Panc1 (cell line): ENCODE data around the gene THSD7A. TPM values are rescaled to one million over a fixed set of nuclear protein-coding genes. Genes with fewer than 3 reads are reported as not detected.

Experiments
- ATAC-seq: fragments of 200-7000 bp; cut with Tn5 transposase; 2 replicates; pipeline ENCODE4 v1.9.1; 2020; ENCODE audit warnings: mild to moderate bottlenecking, moderate library complexity
- BruUV-seq: library from RNA; stranded (reverse); fragments of 400-500 nt; replicated peaks from 2 replicates; lab custom pipeline; 2021; lab: Mats Ljungman, UMichigan
- CTCF ChIA-PET: fragments of 300-600 bp; sonication (Branson Sonifier 250); formaldehyde crosslinking; loops from one replicate; lab custom pipeline; 2022; ENCODE audit warnings: antibody characterized with exemption; lab: Charles Lee
- POLR2A ChIA-PET: fragments of 300-600 bp; sonication (Branson Sonifier 250); formaldehyde crosslinking; loops from one replicate; lab custom pipeline; 2022; ENCODE audit warnings: antibody characterized with exemption; lab: Charles Lee
- DNase-seq: peaks from one replicate; pipeline ENCODE4 v3.0.0-alpha.2; 2010; ENCODE audit warnings: low read depth, low spot score
- H3K27ac ChIP-seq: 2 replicates; pipeline ENCODE4 v1.5.1; 2011; ENCODE audit warnings: mild to moderate bottlenecking, low read length, inconsistent platforms
- H3K27me3 ChIP-seq: fragments of 200-500 bp; sonication (Bioruptor generic); 2 replicates; pipeline ENCODE4 v1.6.0; 2014; ENCODE audit warnings: low read length, inconsistent platforms; ENCODE audit not compliant: control insufficient read depth, insufficient read depth
- H3K36me3 ChIP-seq: fragments of 200-500 bp; sonication (Bioruptor generic); 2 replicates; pipeline ENCODE4 v1.5.1; 2014; ENCODE audit warnings: inconsistent platforms, mild to moderate bottlenecking, low read length, moderate library complexity; ENCODE audit not compliant: control insufficient read depth, insufficient read depth
- H3K4me1 ChIP-seq: 2 replicates; pipeline ENCODE4 v1.5.1; 2011; ENCODE audit warnings: inconsistent platforms, mild to moderate bottlenecking, low read length, moderate library complexity; ENCODE audit not compliant: control insufficient read depth, insufficient read depth
- H3K4me3 ChIP-seq, 2 experiments: 2 replicates each; pipeline ENCODE4 v1.5.1; 2011 to 2012; ENCODE audit warnings: low read depth in 2 of 2, low read length in 2 of 2, mild to moderate bottlenecking in 2 of 2, inconsistent platforms in 1 of 2, moderate library complexity in 1 of 2
- H3K9me3 ChIP-seq: fragments of 200-500 bp; sonication (Bioruptor generic); 2 replicates; pipeline ENCODE4 v1.5.1; 2014; ENCODE audit warnings: low read depth, mild to moderate bottlenecking, inconsistent platforms, low read length, moderate library complexity; ENCODE audit not compliant: control insufficient read depth, insufficient read depth
- POLR2AphosphoS5 ChIP-seq: IDR thresholded peaks from 2 replicates; pipeline ENCODE4 v1.6.1; 2012; ENCODE audit warnings: mild to moderate bottlenecking, low read depth, low read length, moderate library complexity
- REST ChIP-seq, 2 experiments: IDR thresholded peaks; 2 replicates each; pipeline ENCODE4 v1.6.1; 2011 to 2012; ENCODE audit warnings: low read depth in 2 of 2, control low read depth in 1 of 2, low read length in 1 of 2, mild to moderate bottlenecking in 1 of 2, moderate library complexity in 1 of 2; ENCODE audit not compliant: insufficient read depth in 1 of 2
- SIN3A ChIP-seq: IDR thresholded peaks from 2 replicates; pipeline ENCODE4 v1.6.1; 2012; ENCODE audit warnings: low read depth, mild to moderate bottlenecking, low read length, moderate library complexity, borderline replicate concordance; ENCODE audit not compliant: insufficient read depth
- TCF7L2 ChIP-seq: IDR thresholded peaks from 2 replicates; pipeline ENCODE4 v1.6.1; 2011; ENCODE audit warnings: mild to moderate bottlenecking, low read depth, low read length, inconsistent platforms
- in situ Hi-C: cut with HindIII; loops from 2 replicates; pipeline ENCODE4 v1.10.0; 2016; ENCODE audit warnings: low sequenced_read_pairs, low pct_unique_long_range_greater_than_20kb
- intact Hi-C: fragments of 100-400 bp; cut with micrococcal nuclease; formaldehyde crosslinking; loops from one replicate; pipeline ENCODE4 v1.10.0; 2022; ENCODE audit not compliant: unreplicated experiment
- total RNA-seq: library from RNA; stranded (reverse); gene quantifications from one replicate; pipeline ENCODE4 v1.2.1, GENCODE V29; 2021; ENCODE audit not compliant: unreplicated experiment
- TF ChIP-seq, protein P1 (sequence below): fragments of 450-650 bp; IDR thresholded peaks from 2 replicates; pipeline ENCODE4 v1.5.1; 2017; ENCODE audit warnings: mild to moderate bottlenecking

THSD7A gene
- total RNA-seq, 1 experiment from 2014 or later = 38.6 TPM

GRCh38 chr7:11516328-11516727 is 315.7 kb downstream of the THSD7A start:
- Histone ChIP-seq H3K4me1 (no peaks in the 10 kb centered on the region), H3K27ac (no peak overlapping the region), H3K27me3 (no peaks in the 10 kb centered on the region), H3K9me3 (no peaks in the 10 kb centered on the region), H3K4me3 (no peak overlapping the region), H3K36me3 (no peaks in the 10 kb centered on the region)
- ChIA-PET POLR2A (no interaction called here), CTCF (no interaction called here)
- in situ Hi-C loops (no loop called here), intact Hi-C loops (no loop called here)
- TF ChIP-seq POLR2AphosphoS5 (no peak), REST (IDR thresholded peaks at IDR 0.05; ENCODE audit: insufficient read depth in 1 of 2, low read depth in 2 of 2, low read length in 1 of 2) (no peak), TCF7L2 (no peak), SIN3A (no peak)
- TF ChIP-seq, protein P1, sequence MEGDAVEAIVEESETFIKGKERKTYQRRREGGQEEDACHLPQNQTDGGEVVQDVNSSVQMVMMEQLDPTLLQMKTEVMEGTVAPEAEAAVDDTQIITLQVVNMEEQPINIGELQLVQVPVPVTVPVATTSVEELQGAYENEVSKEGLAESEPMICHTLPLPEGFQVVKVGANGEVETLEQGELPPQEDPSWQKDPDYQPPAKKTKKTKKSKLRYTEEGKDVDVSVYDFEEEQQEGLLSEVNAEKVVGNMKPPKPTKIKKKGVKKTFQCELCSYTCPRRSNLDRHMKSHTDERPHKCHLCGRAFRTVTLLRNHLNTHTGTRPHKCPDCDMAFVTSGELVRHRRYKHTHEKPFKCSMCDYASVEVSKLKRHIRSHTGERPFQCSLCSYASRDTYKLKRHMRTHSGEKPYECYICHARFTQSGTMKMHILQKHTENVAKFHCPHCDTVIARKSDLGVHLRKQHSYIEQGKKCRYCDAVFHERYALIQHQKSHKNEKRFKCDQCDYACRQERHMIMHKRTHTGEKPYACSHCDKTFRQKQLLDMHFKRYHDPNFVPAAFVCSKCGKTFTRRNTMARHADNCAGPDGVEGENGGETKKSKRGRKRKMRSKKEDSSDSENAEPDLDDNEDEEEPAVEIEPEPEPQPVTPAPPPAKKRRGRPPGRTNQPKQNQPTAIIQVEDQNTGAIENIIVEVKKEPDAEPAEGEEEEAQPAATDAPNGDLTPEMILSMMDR = no peak
- BruUV-seq = no TSS peak
- ATAC-seq = no peak
- DNase-seq = no peak

DNA sequence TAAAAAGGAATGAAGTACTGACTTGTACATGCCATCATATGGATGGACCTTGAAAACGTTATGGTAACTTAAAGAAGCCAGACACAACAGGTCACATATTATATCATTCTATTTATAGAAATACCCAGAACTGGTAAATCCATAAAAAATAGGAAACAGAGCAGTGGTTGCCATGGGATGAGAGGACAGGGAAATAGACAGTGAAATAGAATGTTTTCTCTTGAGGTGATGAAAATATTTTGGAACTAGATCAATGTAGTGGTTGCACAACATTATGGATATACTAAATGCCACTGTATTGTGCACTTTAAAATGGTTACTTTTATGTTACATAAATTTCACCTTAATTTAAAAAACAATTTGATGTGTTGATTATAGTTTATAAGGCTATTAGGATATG is 318.5 kb downstream of the THSD7A start:
- Histone ChIP-seq H3K36me3 (no peaks in the 10 kb centered on the region), H3K9me3 (no peaks in the 10 kb centered on the region), H3K27me3 (no peaks in the 10 kb centered on the region), H3K4me3 (no peak overlapping the region), H3K4me1 (no peaks in the 10 kb centered on the region), H3K27ac (no peak overlapping the region)
- in situ Hi-C loops (no loop called here), intact Hi-C loops (no loop called here)
- TF ChIP-seq, protein P1 = no peak
- TF ChIP-seq POLR2AphosphoS5 = no peak
- no peak for TF ChIP-seq SIN3A
- TF ChIP-seq TCF7L2 = no peak
- TF ChIP-seq REST (IDR thresholded peaks at IDR 0.05; ENCODE audit: insufficient read depth in 1 of 2, low read depth in 2 of 2, low read length in 1 of 2) = no peak
- DNase-seq (no peak), ATAC-seq (no peak)
- no TSS peak for BruUV-seq
- POLR2A ChIA-PET = no interaction called here
- CTCF ChIA-PET = no interaction called here
